ENCODE results near the gene TLCD2. TPM values are rescaled to one million over a fixed set of nuclear protein-coding genes. Genes with fewer than 3 reads are reported as not detected.

TLCD2 gene
- total RNA-seq, 4 donors from 2014 or later: 7.1 to 16.5 (median 11.4) TPM

DNA sequence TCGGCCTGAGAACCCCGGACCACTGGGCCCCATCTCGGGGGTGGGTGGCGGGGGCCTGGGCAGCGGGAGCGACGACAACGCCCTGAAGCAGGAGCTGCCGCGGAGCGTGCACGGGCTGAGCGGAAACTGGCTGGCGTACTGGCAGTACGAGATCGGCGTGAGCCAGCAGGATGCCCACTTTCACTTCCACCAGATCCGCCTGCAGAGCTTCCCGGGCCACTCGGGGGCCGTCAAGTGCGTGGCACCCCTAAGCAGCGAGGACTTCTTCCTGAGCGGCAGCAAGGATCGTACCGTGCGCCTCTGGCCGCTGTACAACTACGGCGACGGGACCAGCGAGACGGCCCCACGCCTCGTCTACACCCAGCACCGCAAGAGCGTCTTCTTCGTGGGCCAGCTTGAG lies 23.6 kb upstream of the TLCD2 start:
- DNase-seq (ENCODE audit: low spot score) (no peak), ATAC-seq (ENCODE audit: low FRiP score) (no peak)
- TF ChIP-seq, protein P1, sequence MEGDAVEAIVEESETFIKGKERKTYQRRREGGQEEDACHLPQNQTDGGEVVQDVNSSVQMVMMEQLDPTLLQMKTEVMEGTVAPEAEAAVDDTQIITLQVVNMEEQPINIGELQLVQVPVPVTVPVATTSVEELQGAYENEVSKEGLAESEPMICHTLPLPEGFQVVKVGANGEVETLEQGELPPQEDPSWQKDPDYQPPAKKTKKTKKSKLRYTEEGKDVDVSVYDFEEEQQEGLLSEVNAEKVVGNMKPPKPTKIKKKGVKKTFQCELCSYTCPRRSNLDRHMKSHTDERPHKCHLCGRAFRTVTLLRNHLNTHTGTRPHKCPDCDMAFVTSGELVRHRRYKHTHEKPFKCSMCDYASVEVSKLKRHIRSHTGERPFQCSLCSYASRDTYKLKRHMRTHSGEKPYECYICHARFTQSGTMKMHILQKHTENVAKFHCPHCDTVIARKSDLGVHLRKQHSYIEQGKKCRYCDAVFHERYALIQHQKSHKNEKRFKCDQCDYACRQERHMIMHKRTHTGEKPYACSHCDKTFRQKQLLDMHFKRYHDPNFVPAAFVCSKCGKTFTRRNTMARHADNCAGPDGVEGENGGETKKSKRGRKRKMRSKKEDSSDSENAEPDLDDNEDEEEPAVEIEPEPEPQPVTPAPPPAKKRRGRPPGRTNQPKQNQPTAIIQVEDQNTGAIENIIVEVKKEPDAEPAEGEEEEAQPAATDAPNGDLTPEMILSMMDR (IDR thresholded peaks at IDR 0.05): no peak

GRCh38 chr17:1732833-1733321 lies 22.7 kb upstream of the TLCD2 start:
- no peak for DNase-seq (ENCODE audit: low spot score)
- ATAC-seq (ENCODE audit: low FRiP score): no peak
- TF ChIP-seq, protein P1 (IDR thresholded peaks at IDR 0.05): no peak

GRCh38 chr17:1732241-1732832 lies 22.2 kb upstream of the TLCD2 start:
- DNase-seq (ENCODE audit: low spot score): no peak
- TF ChIP-seq, protein P1 (IDR thresholded peaks at IDR 0.05): no peak
- ATAC-seq (ENCODE audit: low FRiP score): no peak

GRCh38 chr17:1731194-1731506 lies 21.0 kb upstream of the TLCD2 start:
- DNase-seq (ENCODE audit: low spot score) (no peak), ATAC-seq (ENCODE audit: low FRiP score) (no peak)
- TF ChIP-seq, protein P1 (IDR thresholded peaks at IDR 0.05): no peak

DNA sequence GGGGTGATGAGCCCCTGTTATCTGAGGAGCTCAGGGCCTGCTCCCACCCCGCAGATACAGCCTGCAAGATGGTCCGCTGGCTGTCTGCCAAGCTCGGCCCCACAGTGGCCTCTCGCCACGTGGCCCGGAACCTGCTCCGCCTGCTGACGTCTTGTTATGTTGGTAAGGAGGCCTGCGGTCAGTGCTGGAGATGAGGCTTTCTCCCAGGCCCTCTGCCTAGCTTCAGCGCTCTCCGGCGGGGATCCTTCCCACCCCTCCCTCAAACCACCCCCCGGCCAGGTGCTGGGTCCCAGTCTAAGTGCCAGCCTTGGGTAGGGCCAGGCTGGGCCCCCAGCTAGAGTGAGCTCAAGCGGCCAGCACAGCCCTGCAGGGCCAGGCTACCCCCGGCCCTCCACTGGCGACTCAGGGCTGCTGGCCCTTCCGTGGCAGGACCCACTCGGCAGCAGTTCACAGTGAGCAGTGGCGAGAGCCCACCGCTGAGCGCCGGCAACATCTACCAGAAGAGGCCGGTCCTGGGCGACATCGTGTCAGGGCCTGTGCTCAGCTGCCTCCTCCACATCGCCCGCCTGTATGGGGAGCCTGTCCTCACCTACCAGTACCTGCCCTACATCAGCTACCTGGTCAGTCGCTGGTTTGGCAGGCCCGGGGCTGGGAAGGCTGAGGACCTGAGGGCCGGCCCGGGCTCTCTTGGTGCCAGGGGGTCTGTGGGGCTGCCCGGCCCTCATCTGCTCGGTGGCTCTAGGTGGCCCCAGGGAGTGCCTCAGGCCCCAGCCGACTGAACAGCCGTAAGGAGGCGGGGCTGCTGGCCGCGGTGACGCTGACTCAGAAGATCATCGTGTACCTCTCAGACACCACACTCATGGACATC lies 20.4 kb upstream of the TLCD2 start:
- peak; percentile 39 for ATAC-seq (ENCODE audit: low FRiP score)
- TF ChIP-seq, protein P1 (IDR thresholded peaks at IDR 0.05): no peak
- DNase-seq (ENCODE audit: low spot score): peak; percentile 76

DNA sequence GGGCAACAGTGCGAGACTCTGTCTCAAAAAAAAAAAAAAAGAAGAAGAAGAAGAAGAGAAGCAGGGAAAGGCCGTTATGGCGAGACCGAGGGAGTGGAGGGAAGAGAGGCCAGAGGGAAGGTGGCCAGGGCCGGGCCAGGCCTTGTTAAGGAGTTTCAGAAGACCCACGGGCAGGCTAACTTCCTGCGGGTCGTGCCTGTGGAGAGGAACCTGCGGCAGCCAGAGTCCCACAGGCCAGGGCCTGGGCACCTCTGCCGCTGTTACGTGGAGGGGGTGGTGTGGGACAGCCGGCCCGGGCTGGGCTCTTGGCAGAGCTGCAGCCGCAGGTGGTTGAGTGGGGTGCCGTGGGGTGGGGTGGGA lies 19.8 kb upstream of the TLCD2 start:
- TF ChIP-seq, protein P1 (IDR thresholded peaks at IDR 0.05): no peak
- no peak for DNase-seq (ENCODE audit: low spot score)
- ATAC-seq (ENCODE audit: low FRiP score): no peak

Data from omental fat pad (tissue), 4 donors.